Jurkat, Clone E6-1 (cell line): Measurements from ENCODE around the gene ANKMY1.

ENCODE experiments used
- DNase-seq: peaks from one replicate; pipeline ENCODE4 v3.0.0-alpha.2; 2011; ENCODE audit warnings: low read depth, low spot score
- H3K4me3 ChIP-seq: 2 replicates; pipeline ENCODE4 v1.5.1; 2011; ENCODE audit warnings: mild to moderate bottlenecking, low read length, control low read depth, moderate library complexity

The ANKMY1 gene

GRCh38 chr2:240458900-240459391 is 98.8 kb downstream of the ANKMY1 start:
- DNase-seq, result no peak
- H3K4me3 ChIP-seq, result no peak overlapping the region

GRCh38 chr2:240458044-240458899 is 99.5 kb downstream of the ANKMY1 start:
- no peak for DNase-seq
- H3K4me3 ChIP-seq, result no peak overlapping the region

GRCh38 chr2:240457223-240458043 is 100.4 kb downstream of the ANKMY1 start:
- no peak overlapping the region for H3K4me3 ChIP-seq
- DNase-seq, result no peak

GRCh38 chr2:240456447-240457222 is 101.2 kb downstream of the ANKMY1 start:
- H3K4me3 ChIP-seq, result no peak overlapping the region
- DNase-seq, result no peak

- no peak for DNase-seq
- H3K4me3 ChIP-seq, result no peak overlapping the region
These were observed 101.9 kb downstream of the ANKMY1 start for GRCh38 chr2:240455647-240456446.

GRCh38 chr2:240455272-240455646 is 102.5 kb downstream of the ANKMY1 start:
- no peak overlapping the region for H3K4me3 ChIP-seq
- DNase-seq, result no peak

GRCh38 chr2:240454106-240454901 is 103.5 kb downstream of the ANKMY1 start:
- DNase-seq, result no peak
- no peak overlapping the region for H3K4me3 ChIP-seq

GRCh38 chr2:240453461-240454105 is 104.2 kb downstream of the ANKMY1 start:
- no peak overlapping the region for H3K4me3 ChIP-seq
- no peak for DNase-seq

GRCh38 chr2:240452462-240453256 is 105.1 kb downstream of the ANKMY1 start:
- no peak for DNase-seq
- H3K4me3 ChIP-seq, result no peak overlapping the region

- no peak for DNase-seq
- no peak overlapping the region for H3K4me3 ChIP-seq
These were observed 105.9 kb downstream of the ANKMY1 start for GRCh38 chr2:240451791-240452461.

GRCh38 chr2:240451108-240451611 is 106.6 kb downstream of the ANKMY1 start:
- DNase-seq, result no peak
- no peak overlapping the region for H3K4me3 ChIP-seq

GRCh38 chr2:240450532-240451107 is 107.2 kb downstream of the ANKMY1 start:
- no peak for DNase-seq
- no peak overlapping the region for H3K4me3 ChIP-seq

- no peak for DNase-seq
- H3K4me3 ChIP-seq, result no peak overlapping the region
These were observed 107.8 kb downstream of the ANKMY1 start for GRCh38 chr2:240449764-240450531.

GRCh38 chr2:240448387-240449274 is 109.2 kb downstream of the ANKMY1 start:
- no peak for DNase-seq
- H3K4me3 ChIP-seq, result no peak overlapping the region
